GM18507 (cell line): ENCODE results near the gene TOP3A.

ENCODE experiments used
- DNase-seq: peaks from one replicate; pipeline ENCODE4 v3.0.0; 2011; ENCODE audit warnings: low read depth; ENCODE audit not compliant: insufficient read length; ENCODE audit errors: extremely low spot score
- FAIRE-seq: peaks from 2 replicates; lab custom pipeline; 2011; peaks lifted over from hg19 to GRCh38; lab: Jason Lieb, UNC

The TOP3A gene

GRCh38 chr17:18245038-18245776 is 69.6 kb downstream of the TOP3A start:
- FAIRE-seq (no peak), DNase-seq (no peak)

- DNase-seq = no peak
Observed at GRCh38 chr17:18241229-18241871, 73.4 kb downstream of the TOP3A start.

GRCh38 chr17:18240449-18240848 is 74.3 kb downstream of the TOP3A start:
- FAIRE-seq (no peak), DNase-seq (no peak)

More at GRCh38 chr17:18241229-18241871, 73.4 kb downstream of the TOP3A start:
- FAIRE-seq = no peak

GRCh38 chr17:18238299-18238698 is 76.5 kb downstream of the TOP3A start:
- FAIRE-seq = no peak
- DNase-seq = no peak

GRCh38 chr17:18237461-18237860 is 77.3 kb downstream of the TOP3A start:
- no peak for DNase-seq
- no peak for FAIRE-seq

- no peak for FAIRE-seq
- DNase-seq = no peak
Observed at GRCh38 chr17:18236494-18236893, 78.3 kb downstream of the TOP3A start.

GRCh38 chr17:18235743-18236256 is 79.0 kb downstream of the TOP3A start:
- FAIRE-seq (no peak), DNase-seq (no peak)

GRCh38 chr17:18234853-18235380 is 79.9 kb downstream of the TOP3A start:
- DNase-seq = no peak
- FAIRE-seq = no peak

- FAIRE-seq (no peak), DNase-seq (no peak)
Observed at GRCh38 chr17:18233803-18234518, 80.8 kb downstream of the TOP3A start.

GRCh38 chr17:18231164-18231563 is 83.6 kb downstream of the TOP3A start:
- FAIRE-seq (no peak), DNase-seq (no peak)

GRCh38 chr17:18230288-18231141 is 84.3 kb downstream of the TOP3A start:
- DNase-seq (no peak), FAIRE-seq (no peak)

- FAIRE-seq = no peak
- DNase-seq = no peak
Observed at GRCh38 chr17:18229771-18230170, 85.0 kb downstream of the TOP3A start.

- FAIRE-seq = no peak
- DNase-seq = no peak
Observed at GRCh38 chr17:18229254-18229653, 85.5 kb downstream of the TOP3A start.

GRCh38 chr17:18228176-18228682 is 86.6 kb downstream of the TOP3A start:
- DNase-seq (no peak), FAIRE-seq (no peak)

- no peak for FAIRE-seq
- DNase-seq = no peak
Observed at GRCh38 chr17:18227635-18228034, 87.2 kb downstream of the TOP3A start.

- DNase-seq (no peak), FAIRE-seq (no peak)
Observed at GRCh38 chr17:18226284-18226945, 88.4 kb downstream of the TOP3A start.

GRCh38 chr17:18225642-18226283 is 89.0 kb downstream of the TOP3A start:
- FAIRE-seq (no peak), DNase-seq (no peak)

GRCh38 chr17:18225121-18225641 is 89.6 kb downstream of the TOP3A start, which contains the start of gene LLGL1:
Gene LLGL1, plus strand, starts transcription at chr17:18225635. Its CDS starts 48 bp downstream, at chr17:18225683.
- FAIRE-seq (peak; percentile 81), DNase-seq (peak; percentile 99)
